ENCODE data around the gene ABO.
"Not testable (repeated sequence)": the region's sequence is repeated elsewhere in the genome, so short reads cannot be mapped to it uniquely, and the experiment has no call there.

GRCh38 chr9:133236291-133237034 is 38.5 kb downstream of the ABO start:
- TF ChIP-seq CTCF (IDR thresholded peaks at IDR 0.05; ENCODE audit: insufficient read depth, low read length, poor library complexity, severe bottlenecking); EZH2phosphoT487 (conservative IDR thresholded peaks at IDR 0.05; ENCODE audit: low read length): not testable (repeated sequence)
